Measurements from ENCODE around the gene SORCS1. TPM values are rescaled to one million over a fixed set of nuclear protein-coding genes. Genes with fewer than 3 reads are reported as not detected.

Gene SORCS1
- total RNA-seq, 6 experiments from 2014 or later = 0.04 to 0.16 (median 0.09) TPM; not detected in 2

DNA sequence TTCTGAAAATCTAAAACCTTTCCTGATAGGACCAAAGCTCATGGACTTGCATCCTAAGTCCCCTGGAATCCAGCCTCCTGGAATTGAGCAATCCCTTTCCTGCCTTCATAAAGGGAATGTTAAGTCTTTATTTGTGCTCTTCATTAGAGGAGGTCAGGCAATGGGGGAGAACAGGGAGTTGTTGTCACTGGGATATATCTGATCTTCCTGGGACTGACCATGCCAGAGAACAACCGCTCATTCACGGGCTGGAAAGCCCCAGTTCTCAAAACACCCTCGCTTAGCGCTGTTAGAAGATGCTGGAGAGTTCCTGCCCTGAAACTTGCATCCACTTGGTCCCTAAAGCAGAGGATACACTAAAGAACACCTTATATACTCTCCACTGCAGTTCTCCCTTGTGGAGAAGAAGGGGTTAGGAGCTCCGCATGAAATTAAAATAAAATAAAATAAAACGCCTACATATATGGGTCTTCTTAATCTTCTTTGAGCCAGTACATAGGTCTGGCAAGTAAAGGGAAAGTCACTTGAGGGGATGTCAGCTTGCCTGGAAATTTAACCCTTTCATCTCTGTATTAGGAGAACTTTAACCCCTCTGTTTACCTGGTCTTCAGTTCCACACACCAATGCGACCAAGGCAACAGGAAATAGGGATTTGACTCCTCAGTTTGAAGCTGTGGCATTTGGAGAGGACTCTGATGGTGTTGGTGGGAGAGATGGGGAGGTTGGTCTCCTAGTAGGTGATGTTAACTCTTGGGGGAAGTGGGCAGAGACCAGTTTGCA is 1.2 kb downstream of the SORCS1 start:
- Histone ChIP-seq H3K27me3 (peaks cover 0 to 16% of the 10 kb centered on the region in 2 donors), H3K36me3 (no peaks in the 10 kb centered on the region), H3K9me3 (no peaks in the 10 kb centered on the region), H3K4me1 (peaks cover 0 to 3% (median 0%) of the 10 kb centered on the region in 4 donors), H3K4me3 (no peak overlapping the region), H3K27ac (no peak overlapping the region)
- WGBS (ENCODE audit: insufficient coverage, low coverage, low lambda C conversion rate, missing lambda C conversion rate) = 12% methylated on average over 7 of the region's 7 CpGs
- TF ChIP-seq, protein P1, sequence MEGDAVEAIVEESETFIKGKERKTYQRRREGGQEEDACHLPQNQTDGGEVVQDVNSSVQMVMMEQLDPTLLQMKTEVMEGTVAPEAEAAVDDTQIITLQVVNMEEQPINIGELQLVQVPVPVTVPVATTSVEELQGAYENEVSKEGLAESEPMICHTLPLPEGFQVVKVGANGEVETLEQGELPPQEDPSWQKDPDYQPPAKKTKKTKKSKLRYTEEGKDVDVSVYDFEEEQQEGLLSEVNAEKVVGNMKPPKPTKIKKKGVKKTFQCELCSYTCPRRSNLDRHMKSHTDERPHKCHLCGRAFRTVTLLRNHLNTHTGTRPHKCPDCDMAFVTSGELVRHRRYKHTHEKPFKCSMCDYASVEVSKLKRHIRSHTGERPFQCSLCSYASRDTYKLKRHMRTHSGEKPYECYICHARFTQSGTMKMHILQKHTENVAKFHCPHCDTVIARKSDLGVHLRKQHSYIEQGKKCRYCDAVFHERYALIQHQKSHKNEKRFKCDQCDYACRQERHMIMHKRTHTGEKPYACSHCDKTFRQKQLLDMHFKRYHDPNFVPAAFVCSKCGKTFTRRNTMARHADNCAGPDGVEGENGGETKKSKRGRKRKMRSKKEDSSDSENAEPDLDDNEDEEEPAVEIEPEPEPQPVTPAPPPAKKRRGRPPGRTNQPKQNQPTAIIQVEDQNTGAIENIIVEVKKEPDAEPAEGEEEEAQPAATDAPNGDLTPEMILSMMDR (IDR thresholded peaks at IDR 0.05) = no peak
- DNase-seq = no peak
- ATAC-seq = peak in 1 of 4 donors; percentile 25
- intact Hi-C loops (cut with DNase I) = no loop called here

DNA sequence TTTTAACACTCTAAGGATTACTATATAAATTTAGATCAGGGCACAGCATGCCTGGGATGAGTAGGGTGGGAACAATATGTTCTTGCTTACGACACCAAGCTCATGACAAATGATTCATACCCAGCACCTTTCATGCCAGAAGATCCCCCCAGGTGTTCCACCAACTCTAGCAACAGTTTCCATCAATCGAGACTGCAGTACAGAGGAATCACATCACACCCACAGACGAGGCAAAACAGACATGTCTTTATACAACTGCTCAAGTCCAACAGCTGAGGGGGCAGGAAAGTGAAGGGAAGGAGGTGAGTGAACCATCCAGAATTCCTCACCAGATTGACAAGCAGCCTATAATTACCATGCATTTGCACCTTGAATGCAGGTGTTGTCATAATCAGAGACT is 3.6 kb downstream of the SORCS1 start:
- no peaks in the 10 kb centered on the region for H3K9me3 ChIP-seq
- TF ChIP-seq, protein P1 (IDR thresholded peaks at IDR 0.05) = no peak
- no peak for TF ChIP-seq POLR2A (IDR thresholded peaks at IDR 0.05)
- H3K4me3 ChIP-seq = no peak overlapping the region
- no peaks in the 10 kb centered on the region for H3K36me3 ChIP-seq
- DNase-seq = no peak
- H3K27me3 ChIP-seq = peaks cover 0 to 12% of the 10 kb centered on the region in 2 donors
- no peak for ATAC-seq
- 19% methylated on average over 3 of the region's 3 CpGs for WGBS (ENCODE audit: insufficient coverage, low coverage, low lambda C conversion rate, missing lambda C conversion rate)
- intact Hi-C loops (cut with DNase I) = no loop called here
- H3K4me1 ChIP-seq = peaks cover 0 to 3% (median 0%) of the 10 kb centered on the region in 4 donors
- H3K27ac ChIP-seq = no peak overlapping the region

- TF ChIP-seq POLR2A (IDR thresholded peaks at IDR 0.05) = no peak
- TF ChIP-seq, protein P1 (IDR thresholded peaks at IDR 0.05) = no peak
- H3K27ac ChIP-seq = no peak overlapping the region
- 71% methylated on average over 4 of the region's 4 CpGs for WGBS (ENCODE audit: insufficient coverage, low coverage, low lambda C conversion rate, missing lambda C conversion rate)
- no peaks in the 10 kb centered on the region for H3K36me3 ChIP-seq
- H3K9me3 ChIP-seq = no peaks in the 10 kb centered on the region
- ATAC-seq = no peak
- DNase-seq = no peak
- H3K27me3 ChIP-seq = peaks cover 0 to 12% of the 10 kb centered on the region in 2 donors
- peaks cover 0 to 1% (median 0%) of the 10 kb centered on the region in 4 donors for H3K4me1 ChIP-seq
- H3K4me3 ChIP-seq = no peak overlapping the region
- intact Hi-C loops (cut with DNase I) = no loop called here
Measured at GRCh38 chr10:107159871-107160270, 4.6 kb downstream of the SORCS1 start.

GRCh38 chr10:107157071-107157470 is 7.4 kb downstream of the SORCS1 start:
- 47% methylated on average over 1 of the region's 1 CpG for WGBS (ENCODE audit: insufficient coverage, low coverage, low lambda C conversion rate, missing lambda C conversion rate)
- no peaks in the 10 kb centered on the region for H3K36me3 ChIP-seq
- no peak overlapping the region for H3K4me3 ChIP-seq
- DNase-seq (no peak), ATAC-seq (no peak)
- H3K27me3 ChIP-seq = no peaks in the 10 kb centered on the region
- intact Hi-C loops (cut with DNase I) = no loop called here
- H3K9me3 ChIP-seq = no peaks in the 10 kb centered on the region
- H3K27ac ChIP-seq = no peak overlapping the region
- no peaks in the 10 kb centered on the region for H3K4me1 ChIP-seq
- TF ChIP-seq POLR2A (IDR thresholded peaks at IDR 0.05) = no peak

DNA sequence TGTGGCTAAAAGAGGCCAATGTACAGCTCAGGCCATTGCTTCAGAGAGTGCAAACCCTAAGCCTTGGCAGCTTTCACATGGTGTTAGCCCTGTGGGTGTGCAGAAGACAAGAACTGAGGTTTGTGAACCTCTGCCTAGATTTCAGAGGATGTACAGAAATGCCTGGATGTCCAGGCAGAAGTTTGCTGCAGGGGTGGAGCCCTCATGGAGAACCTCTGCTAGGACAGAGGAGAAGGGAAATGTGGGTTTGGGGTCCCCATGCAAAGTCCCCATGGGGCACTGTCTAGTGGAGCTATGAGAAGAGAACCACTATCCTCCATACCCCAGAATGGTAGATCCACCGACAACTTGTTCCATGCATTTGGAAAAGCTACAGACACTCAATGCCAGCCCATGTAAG is 12.4 kb downstream of the SORCS1 start:
- no peaks in the 10 kb centered on the region for H3K4me1 ChIP-seq
- H3K27ac ChIP-seq = no peak overlapping the region
- ATAC-seq = no peak
- no peaks in the 10 kb centered on the region for H3K36me3 ChIP-seq
- no peaks in the 10 kb centered on the region for H3K27me3 ChIP-seq
- WGBS (ENCODE audit: insufficient coverage, low coverage, low lambda C conversion rate, missing lambda C conversion rate) = no CpG with 5 or more reads among the region's 1 CpG
- intact Hi-C loops (cut with DNase I) = no loop called here
- no peak overlapping the region for H3K4me3 ChIP-seq
- TF ChIP-seq, protein P1 (IDR thresholded peaks at IDR 0.05) = no peak
- no peak for TF ChIP-seq POLR2A (IDR thresholded peaks at IDR 0.05)
- no peak for DNase-seq
- H3K9me3 ChIP-seq = no peaks in the 10 kb centered on the region

All from right lobe of liver (tissue), 6 donors.